ENCODE data around the gene ITM2B. TPM values are rescaled to one million over a fixed set of nuclear protein-coding genes. Genes with fewer than 3 reads are reported as not detected.

ITM2B gene
- total and polyA plus RNA-seq, 4 donors, result 114 to 379 (median 202) TPM

- TF ChIP-seq, protein P1, sequence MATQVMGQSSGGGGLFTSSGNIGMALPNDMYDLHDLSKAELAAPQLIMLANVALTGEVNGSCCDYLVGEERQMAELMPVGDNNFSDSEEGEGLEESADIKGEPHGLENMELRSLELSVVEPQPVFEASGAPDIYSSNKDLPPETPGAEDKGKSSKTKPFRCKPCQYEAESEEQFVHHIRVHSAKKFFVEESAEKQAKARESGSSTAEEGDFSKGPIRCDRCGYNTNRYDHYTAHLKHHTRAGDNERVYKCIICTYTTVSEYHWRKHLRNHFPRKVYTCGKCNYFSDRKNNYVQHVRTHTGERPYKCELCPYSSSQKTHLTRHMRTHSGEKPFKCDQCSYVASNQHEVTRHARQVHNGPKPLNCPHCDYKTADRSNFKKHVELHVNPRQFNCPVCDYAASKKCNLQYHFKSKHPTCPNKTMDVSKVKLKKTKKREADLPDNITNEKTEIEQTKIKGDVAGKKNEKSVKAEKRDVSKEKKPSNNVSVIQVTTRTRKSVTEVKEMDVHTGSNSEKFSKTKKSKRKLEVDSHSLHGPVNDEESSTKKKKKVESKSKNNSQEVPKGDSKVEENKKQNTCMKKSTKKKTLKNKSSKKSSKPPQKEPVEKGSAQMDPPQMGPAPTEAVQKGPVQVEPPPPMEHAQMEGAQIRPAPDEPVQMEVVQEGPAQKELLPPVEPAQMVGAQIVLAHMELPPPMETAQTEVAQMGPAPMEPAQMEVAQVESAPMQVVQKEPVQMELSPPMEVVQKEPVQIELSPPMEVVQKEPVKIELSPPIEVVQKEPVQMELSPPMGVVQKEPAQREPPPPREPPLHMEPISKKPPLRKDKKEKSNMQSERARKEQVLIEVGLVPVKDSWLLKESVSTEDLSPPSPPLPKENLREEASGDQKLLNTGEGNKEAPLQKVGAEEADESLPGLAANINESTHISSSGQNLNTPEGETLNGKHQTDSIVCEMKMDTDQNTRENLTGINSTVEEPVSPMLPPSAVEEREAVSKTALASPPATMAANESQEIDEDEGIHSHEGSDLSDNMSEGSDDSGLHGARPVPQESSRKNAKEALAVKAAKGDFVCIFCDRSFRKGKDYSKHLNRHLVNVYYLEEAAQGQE (IDR thresholded peaks at IDR 0.05), result no peak
These were observed 42.5 kb downstream of the ITM2B start (continued) for GRCh38 chr13:48275507-48275906.

DNA sequence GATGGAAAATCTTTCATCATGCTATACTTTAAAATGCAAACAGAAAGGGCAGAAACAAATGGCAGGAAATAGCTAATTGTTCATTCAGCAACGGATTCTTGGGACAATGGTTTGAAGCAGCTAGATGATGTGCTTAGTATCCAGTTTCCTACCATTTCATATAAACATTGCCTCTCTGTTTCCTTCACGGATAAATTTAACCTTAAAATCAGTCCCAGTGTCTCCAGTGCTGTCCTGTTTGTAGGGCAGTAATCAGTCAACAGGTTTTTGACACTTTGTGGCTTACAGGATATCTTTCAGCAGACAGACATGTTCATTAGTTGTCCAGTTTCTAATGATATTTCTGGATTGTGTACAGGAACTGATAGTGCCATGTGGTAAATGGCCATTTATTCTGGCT is 45.8 kb downstream of the ITM2B start:
- WGBS, result 64% methylated on average over 2 of the region's 2 CpGs
- Histone ChIP-seq H3K9me3 (ENCODE audit: control insufficient read depth in 4 of 4, low read length in 3 of 4) (no peaks in the 10 kb centered on the region), H3K36me3 (ENCODE audit: control insufficient read depth in 4 of 4, insufficient read depth in 3 of 4, low read depth in 1 of 4, low read length in 3 of 4) (no peaks in the 10 kb centered on the region), H3K4me3 (ENCODE audit: low read depth in 1 of 3, low read length in 3 of 3) (no peak overlapping the region), H3K27me3 (ENCODE audit: control insufficient read depth in 4 of 4, insufficient read depth in 4 of 4, low read length in 3 of 4) (no peaks in the 10 kb centered on the region), H3K4me1 (ENCODE audit: control insufficient read depth in 4 of 4, insufficient read depth in 4 of 4, low read length in 3 of 4) (no peaks in the 10 kb centered on the region), H3K27ac (ENCODE audit: low read depth in 1 of 2, low read length in 2 of 2) (no peak overlapping the region), H3K9ac (ENCODE audit: low read depth in 1 of 2, low read length in 2 of 2) (no peak overlapping the region)
- TF ChIP-seq EGR1 (IDR thresholded peaks at IDR 0.05; ENCODE audit: low read depth in 2 of 2), result no peak
- no peak for TF ChIP-seq RAD21 (IDR thresholded peaks at IDR 0.05)
- no peak for TF ChIP-seq JUND (IDR thresholded peaks at IDR 0.05)
- no peak for DNase-seq (ENCODE audit: low spot score)

GRCh38 chr13:48281556-48281955 is 48.5 kb downstream of the ITM2B start:
- WGBS, result 83% methylated on average over 1 of the region's 1 CpG
- no peak for DNase-seq (ENCODE audit: low spot score)
- Histone ChIP-seq H3K9me3 (ENCODE audit: control insufficient read depth in 4 of 4, low read length in 3 of 4) (no peaks in the 10 kb centered on the region), H3K36me3 (ENCODE audit: control insufficient read depth in 4 of 4, insufficient read depth in 3 of 4, low read depth in 1 of 4, low read length in 3 of 4) (no peaks in the 10 kb centered on the region), H3K27me3 (ENCODE audit: control insufficient read depth in 4 of 4, insufficient read depth in 4 of 4, low read length in 3 of 4) (no peaks in the 10 kb centered on the region), H3K4me3 (ENCODE audit: low read depth in 1 of 3, low read length in 3 of 3) (no peak overlapping the region), H3K9ac (ENCODE audit: low read depth in 1 of 2, low read length in 2 of 2) (no peak overlapping the region), H3K4me1 (ENCODE audit: control insufficient read depth in 4 of 4, insufficient read depth in 4 of 4, low read length in 3 of 4) (no peaks in the 10 kb centered on the region), H3K27ac (ENCODE audit: low read depth in 1 of 2, low read length in 2 of 2) (no peak overlapping the region)
- TF ChIP-seq SP1 (IDR thresholded peaks at IDR 0.05) (no peak), RAD21 (IDR thresholded peaks at IDR 0.05) (peak in 1 of 2 donors; percentile 30), ZBTB33 (IDR thresholded peaks at IDR 0.05) (no peak), YY1 (IDR thresholded peaks at IDR 0.05) (no peak)
- TF ChIP-seq, protein P2, sequence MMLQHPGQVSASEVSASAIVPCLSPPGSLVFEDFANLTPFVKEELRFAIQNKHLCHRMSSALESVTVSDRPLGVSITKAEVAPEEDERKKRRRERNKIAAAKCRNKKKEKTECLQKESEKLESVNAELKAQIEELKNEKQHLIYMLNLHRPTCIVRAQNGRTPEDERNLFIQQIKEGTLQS (IDR thresholded peaks at IDR 0.05), result no peak

DNA sequence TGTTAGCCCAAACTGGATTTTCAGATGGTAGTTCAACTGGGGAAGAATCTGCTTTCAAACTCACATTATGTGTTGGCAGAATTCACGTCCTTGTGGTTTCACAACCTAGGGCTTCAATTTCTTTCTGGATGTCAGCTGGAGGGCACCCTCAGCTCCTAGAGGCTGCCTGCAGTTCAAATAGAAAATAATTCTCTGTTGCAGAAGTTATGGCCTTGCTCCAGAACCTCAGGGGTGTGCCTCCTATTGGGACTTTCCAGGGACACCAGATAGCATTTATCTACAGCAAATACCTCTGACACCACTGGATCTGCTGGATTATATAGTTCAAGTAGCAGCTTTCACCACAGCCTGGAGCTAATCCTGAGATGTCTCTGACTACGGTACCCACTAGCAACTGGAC is 58.7 kb downstream of the ITM2B start:
- Histone ChIP-seq H3K4me1 (ENCODE audit: control insufficient read depth in 4 of 4, insufficient read depth in 4 of 4, low read length in 3 of 4) (peaks cover 2 to 16% (median 13%) of the 10 kb centered on the region in 4 donors), H3K36me3 (ENCODE audit: control insufficient read depth in 4 of 4, insufficient read depth in 3 of 4, low read depth in 1 of 4, low read length in 3 of 4) (no peaks in the 10 kb centered on the region), H3K9ac (ENCODE audit: low read depth in 1 of 2, low read length in 2 of 2) (no peak overlapping the region), H3K9me3 (ENCODE audit: control insufficient read depth in 4 of 4, low read length in 3 of 4) (no peaks in the 10 kb centered on the region), H3K27me3 (ENCODE audit: control insufficient read depth in 4 of 4, insufficient read depth in 4 of 4, low read length in 3 of 4) (no peaks in the 10 kb centered on the region), H3K27ac (ENCODE audit: low read depth in 1 of 2, low read length in 2 of 2) (no peak overlapping the region), H3K4me3 (ENCODE audit: low read depth in 1 of 3, low read length in 3 of 3) (no peak overlapping the region)
- no peak for DNase-seq (ENCODE audit: low spot score)
- peak in 1 of 2 donors; percentile 21 for TF ChIP-seq JUND (IDR thresholded peaks at IDR 0.05)
- peak; percentile 22 for TF ChIP-seq SP1 (IDR thresholded peaks at IDR 0.05)
- no peak for TF ChIP-seq MAX (IDR thresholded peaks at IDR 0.05)
- no peak for TF ChIP-seq HNF4A (conservative IDR thresholded peaks at IDR 0.05)
- 38% methylated on average over 2 of the region's 2 CpGs for WGBS
